PC-3 (cell line): ENCODE results near the gene DUSP6. TPM values are rescaled to one million over a fixed set of nuclear protein-coding genes. Genes with fewer than 3 reads are reported as not detected.

Experiments
- ATAC-seq: fragments of 200-7000 bp; cut with Tn5 transposase; 2 replicates; pipeline ENCODE4 v1.9.1; 2020; ENCODE audit warnings: mild to moderate bottlenecking, moderate library complexity
- BruUV-seq: library from RNA; stranded (reverse); fragments of 400-500 nt; replicated peaks from 2 replicates; lab custom pipeline; 2021; lab: Mats Ljungman, UMichigan
- CTCF ChIA-PET: fragments of 300-600 bp; sonication (Branson Sonifier 250); formaldehyde crosslinking; loops from one replicate; lab custom pipeline; 2022; ENCODE audit warnings: antibody characterized with exemption; lab: Charles Lee
- POLR2A ChIA-PET: fragments of 300-600 bp; sonication (Branson Sonifier 250); formaldehyde crosslinking; loops from one replicate; lab custom pipeline; 2022; ENCODE audit warnings: antibody characterized with exemption; ENCODE audit not compliant: unreplicated experiment; lab: Charles Lee
- DNase-seq: peaks from one replicate; pipeline ENCODE4 v3.0.0-alpha.2; 2015
- H2AFZ ChIP-seq: fragments of 300-600 bp; sonication (generic); 2 replicates; pipeline ENCODE4 v1.6.0; 2016; ENCODE audit warnings: antibody characterized with exemption, low read length
- H3F3A ChIP-seq: fragments of 300-600 bp; sonication (generic); one replicate; pipeline ENCODE4 v1.6.0; 2017; ENCODE audit warnings: antibody characterized with exemption, low read length, control low read depth, mild to moderate bottlenecking; ENCODE audit not compliant: unreplicated experiment
- H3K27ac ChIP-seq: fragments of 300-600 bp; sonication (generic); 2 replicates; pipeline ENCODE4 v1.5.1; 2016; ENCODE audit warnings: mild to moderate bottlenecking, low read length
- H3K27me3 ChIP-seq: fragments of 300-600 bp; sonication (generic); 2 replicates; pipeline ENCODE4 v1.6.1; 2016; ENCODE audit warnings: low read length, mixed read lengths
- H3K36me3 ChIP-seq: fragments of 300-600 bp; sonication (generic); 2 replicates; pipeline ENCODE4 v1.6.1; 2016; ENCODE audit warnings: low read depth, mixed run types, low read length, mixed read lengths
- H3K4me1 ChIP-seq: fragments of 300-600 bp; sonication (generic); 2 replicates; pipeline ENCODE4 v1.5.1; 2016; ENCODE audit warnings: low read length; ENCODE audit not compliant: insufficient read depth
- H3K4me2 ChIP-seq: fragments of 300-600 bp; sonication (generic); 2 replicates; pipeline ENCODE4 v1.6.0; 2016; ENCODE audit warnings: low read length
- H3K4me3 ChIP-seq: fragments of 300-600 bp; sonication (generic); 2 replicates; pipeline ENCODE4 v1.5.1; 2016; ENCODE audit warnings: mild to moderate bottlenecking, low read length, mixed read lengths
- H3K79me2 ChIP-seq: fragments of 300-600 bp; sonication (generic); 2 replicates; pipeline ENCODE4 v1.6.1; 2017; ENCODE audit warnings: low read length, mixed read lengths
- H3K9ac ChIP-seq: fragments of 300-600 bp; sonication (generic); 2 replicates; pipeline ENCODE4 v1.6.0; 2016; ENCODE audit warnings: mild to moderate bottlenecking, low read length
- H3K9me2 ChIP-seq: fragments of 300-600 bp; sonication (generic); replicated peaks from 2 replicates; pipeline ENCODE4 v1.6.1; 2016; ENCODE audit warnings: mixed run types, low read length, mixed read lengths
- H3K9me3 ChIP-seq: fragments of 300-600 bp; sonication (generic); 2 replicates; pipeline ENCODE4 v1.6.1; 2016; ENCODE audit warnings: low read length, mixed read lengths
- H4K20me1 ChIP-seq: fragments of 300-600 bp; sonication (generic); 2 replicates; pipeline ENCODE4 v1.6.1; 2016; ENCODE audit warnings: low read length, mixed read lengths
- EZH2 ChIP-seq: fragments of 300-600 bp; sonication (generic); IDR thresholded peaks from one replicate; pipeline ENCODE4 v1.6.1; 2017; ENCODE audit warnings: antibody characterized with exemption, mild to moderate bottlenecking, low read length; ENCODE audit not compliant: unreplicated experiment
- EZH2phosphoT487 ChIP-seq: fragments of 300-600 bp; sonication (generic); IDR thresholded peaks from 2 replicates; pipeline ENCODE4 v1.6.1; 2018; ENCODE audit warnings: mild to moderate bottlenecking, antibody characterized with exemption, low read length, borderline replicate concordance
- intact Hi-C: fragments of 100-400 bp; cut with micrococcal nuclease; formaldehyde crosslinking; loops from 2 replicates; pipeline ENCODE4 v1.9.0; 2023
- total RNA-seq: library from RNA; depleted of rRNA; stranded (reverse); fragments of >200 nt; gene quantifications from 2 replicates; pipeline ENCODE4 v1.2.3, GENCODE V29; 2014
- TF ChIP-seq, protein P1 (sequence below): fragments of 300-600 bp; sonication (generic); conservative IDR thresholded peaks from 2 replicates; pipeline ENCODE4 v1.5.1; 2017; ENCODE audit warnings: antibody characterized with exemption, low read depth, mild to moderate bottlenecking, low read length

The DUSP6 gene
- total RNA-seq, 1 experiment from 2014 or later, result 244 TPM

DNA sequence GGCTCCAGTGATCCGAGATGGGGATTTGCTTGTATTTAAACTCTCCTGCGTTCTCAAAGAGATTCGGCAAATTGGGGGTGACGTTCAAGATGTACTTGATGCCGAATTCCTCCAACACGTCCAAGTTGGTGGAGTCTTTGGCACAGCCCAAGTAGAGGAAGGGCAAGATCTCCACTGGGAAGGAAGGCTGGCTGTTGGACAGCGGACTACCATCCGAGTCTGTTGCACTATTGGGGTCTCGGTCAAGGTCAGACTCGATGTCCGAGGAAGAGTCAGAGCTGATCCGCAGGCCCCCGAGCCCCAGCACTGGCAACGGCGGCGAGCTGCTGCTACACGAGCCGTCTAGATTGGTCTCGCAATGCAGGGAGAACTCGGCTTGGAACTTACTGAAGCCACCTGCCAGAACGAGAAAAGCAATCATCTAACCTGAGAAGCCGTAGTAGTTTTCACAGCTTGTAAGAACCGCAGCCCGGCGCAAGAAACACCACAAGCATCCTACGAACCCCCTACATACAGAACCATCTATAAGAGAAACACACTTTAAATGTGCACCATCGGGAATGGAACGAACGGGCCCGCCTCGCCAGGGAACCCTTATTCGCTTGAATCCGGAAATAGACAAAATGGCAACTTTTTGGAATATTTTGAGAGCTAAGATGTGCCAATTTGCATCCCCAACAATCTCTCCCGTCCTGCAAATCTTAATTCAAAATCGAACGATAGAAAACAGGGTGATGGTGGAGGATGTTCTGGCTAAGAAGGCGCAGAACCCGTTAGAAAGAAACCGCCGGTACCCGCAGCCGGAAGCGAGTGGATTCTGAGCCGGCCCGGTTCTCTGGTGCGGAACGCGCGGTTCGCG is 1.4 kb downstream of the DUSP6 start:
- Histone ChIP-seq H3K36me3 (peaks cover 41% of the 10 kb centered on the region), H3K27me3 (no peaks in the 10 kb centered on the region), H4K20me1 (peaks cover 53% of the 10 kb centered on the region), H3K4me1 (peaks cover 57% of the 10 kb centered on the region), H2AFZ (no peak overlapping the region), H3K4me3 (peak overlapping the region; percentile 98), H3K4me2 (peak overlapping the region; percentile 91), H3K9me3 (no peaks in the 10 kb centered on the region), H3K9me2 (no peaks in the 10 kb centered on the region), H3K79me2 (peaks cover 71% of the 10 kb centered on the region), H3K9ac (peak overlapping the region; percentile 90), H3F3A (peaks cover 9% of the 10 kb centered on the region), H3K27ac (peak overlapping the region; percentile 84)
- BruUV-seq, result no TSS peak
- DNase-seq (no peak), ATAC-seq (no peak)
- intact Hi-C loops, result no loop called here
- CTCF ChIA-PET, result no interaction called here
- POLR2A ChIA-PET, result no interaction called here
- no peak for TF ChIP-seq EZH2
- TF ChIP-seq, protein P1, sequence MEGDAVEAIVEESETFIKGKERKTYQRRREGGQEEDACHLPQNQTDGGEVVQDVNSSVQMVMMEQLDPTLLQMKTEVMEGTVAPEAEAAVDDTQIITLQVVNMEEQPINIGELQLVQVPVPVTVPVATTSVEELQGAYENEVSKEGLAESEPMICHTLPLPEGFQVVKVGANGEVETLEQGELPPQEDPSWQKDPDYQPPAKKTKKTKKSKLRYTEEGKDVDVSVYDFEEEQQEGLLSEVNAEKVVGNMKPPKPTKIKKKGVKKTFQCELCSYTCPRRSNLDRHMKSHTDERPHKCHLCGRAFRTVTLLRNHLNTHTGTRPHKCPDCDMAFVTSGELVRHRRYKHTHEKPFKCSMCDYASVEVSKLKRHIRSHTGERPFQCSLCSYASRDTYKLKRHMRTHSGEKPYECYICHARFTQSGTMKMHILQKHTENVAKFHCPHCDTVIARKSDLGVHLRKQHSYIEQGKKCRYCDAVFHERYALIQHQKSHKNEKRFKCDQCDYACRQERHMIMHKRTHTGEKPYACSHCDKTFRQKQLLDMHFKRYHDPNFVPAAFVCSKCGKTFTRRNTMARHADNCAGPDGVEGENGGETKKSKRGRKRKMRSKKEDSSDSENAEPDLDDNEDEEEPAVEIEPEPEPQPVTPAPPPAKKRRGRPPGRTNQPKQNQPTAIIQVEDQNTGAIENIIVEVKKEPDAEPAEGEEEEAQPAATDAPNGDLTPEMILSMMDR, result no peak
- no peak for TF ChIP-seq EZH2phosphoT487

DNA sequence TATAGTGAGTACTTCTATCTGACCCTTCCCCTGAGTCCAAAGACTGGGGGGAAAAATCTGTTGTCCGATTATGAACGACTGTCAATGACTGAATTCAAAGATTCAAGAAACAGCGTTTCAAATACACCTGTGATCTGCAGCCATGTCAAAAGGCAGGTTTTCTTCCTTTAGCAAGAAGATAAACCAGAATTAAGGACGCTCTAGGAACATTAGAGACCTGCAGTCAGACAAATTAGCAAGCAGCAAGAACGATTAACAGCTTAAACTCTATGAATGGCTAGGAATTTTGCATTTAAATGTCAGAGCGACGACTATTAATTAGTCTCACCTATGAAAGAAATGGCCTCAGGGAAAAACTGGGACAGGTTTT is 2.1 kb downstream of the DUSP6 start:
- no peaks in the 10 kb centered on the region for H3K9me2 ChIP-seq
- peak overlapping the region; percentile 98 for H3K4me3 ChIP-seq
- peak overlapping the region; percentile 91 for H3K4me2 ChIP-seq
- POLR2A ChIA-PET, result interaction anchor here (0.7 kb wide), 1 partner anchor 101 kb away, joined by 3 read pairs; no protein-coding TSS in a partner anchor
- H3K9me3 ChIP-seq, result no peaks in the 10 kb centered on the region
- no peak overlapping the region for H2AFZ ChIP-seq
- H3K27me3 ChIP-seq, result no peaks in the 10 kb centered on the region
- no peak for TF ChIP-seq EZH2
- no peak for TF ChIP-seq EZH2phosphoT487
- TF ChIP-seq, protein P1, result no peak
- ATAC-seq (no peak), DNase-seq (no peak)
- intact Hi-C loops, result no loop called here
- BruUV-seq, result TSS peak; percentile 61
- peaks cover 57% of the 10 kb centered on the region for H3K4me1 ChIP-seq
- H3F3A ChIP-seq, result peaks cover 9% of the 10 kb centered on the region
- CTCF ChIA-PET, result no interaction called here
- H3K36me3 ChIP-seq, result peaks cover 41% of the 10 kb centered on the region
- H3K79me2 ChIP-seq, result peaks cover 65% of the 10 kb centered on the region
- H3K9ac ChIP-seq, result peak overlapping the region; percentile 90
- H4K20me1 ChIP-seq, result peaks cover 53% of the 10 kb centered on the region
- H3K27ac ChIP-seq, result peak overlapping the region; percentile 84

DNA sequence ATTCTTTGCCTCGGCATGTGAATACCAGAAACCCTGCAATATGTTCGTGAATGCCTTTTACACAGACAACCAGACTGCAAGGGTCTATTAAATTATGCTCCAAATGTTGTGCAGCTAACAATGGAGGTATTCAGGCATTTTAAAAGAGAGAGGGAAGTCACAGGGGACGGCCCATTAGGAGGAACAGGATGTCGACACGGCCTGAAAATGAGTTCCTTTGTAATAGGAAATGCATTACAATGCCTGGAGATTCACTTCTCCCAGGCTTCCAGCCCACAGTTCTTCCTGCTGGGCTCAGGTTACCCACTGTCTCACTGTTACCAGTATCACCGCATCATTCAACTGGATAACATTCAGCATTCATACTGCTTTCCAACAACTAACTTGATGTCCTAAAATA is 2.5 kb downstream of the DUSP6 start:
- no TSS peak for BruUV-seq
- CTCF ChIA-PET, result no interaction called here
- H3K9ac ChIP-seq, result peak overlapping the region; percentile 90
- H3K27ac ChIP-seq, result peak overlapping the region; percentile 84
- peaks cover 52% of the 10 kb centered on the region for H3K4me1 ChIP-seq
- TF ChIP-seq, protein P1, result no peak
- TF ChIP-seq EZH2, result no peak
- TF ChIP-seq EZH2phosphoT487, result no peak
- no peaks in the 10 kb centered on the region for H3K9me2 ChIP-seq
- peaks cover 9% of the 10 kb centered on the region for H3F3A ChIP-seq
- H4K20me1 ChIP-seq, result peaks cover 53% of the 10 kb centered on the region
- H2AFZ ChIP-seq, result no peak overlapping the region
- H3K4me2 ChIP-seq, result peak overlapping the region; percentile 91
- peaks cover 61% of the 10 kb centered on the region for H3K79me2 ChIP-seq
- intact Hi-C loops, result loop anchor here (5.0 kb wide), 2 partner anchors 98 to 188 kb away; no protein-coding TSS in a partner anchor
- H3K4me3 ChIP-seq, result peak overlapping the region; percentile 98
- H3K27me3 ChIP-seq, result no peaks in the 10 kb centered on the region
- peaks cover 41% of the 10 kb centered on the region for H3K36me3 ChIP-seq
- ATAC-seq (no peak), DNase-seq (peak; percentile 82)
- H3K9me3 ChIP-seq, result no peaks in the 10 kb centered on the region
- POLR2A ChIA-PET, result interaction anchor here (0.6 to 0.7 kb wide), 2 partner anchors 101 to 103 kb away, joined by 3 to 4 read pairs; no protein-coding TSS in a partner anchor
